Activated CD8-positive, alpha-beta memory T cell treated with anti-CD3 and anti-CD28 coated beads, Interleukin-2, amount 50 U/mL, for 24 hours (primary cell): ENCODE measurements around the gene PGM5.

Experiments
- DNase-seq: peaks from one replicate; pipeline ENCODE4 v3.0.0-alpha.2; 2020; ENCODE audit errors: extremely low read depth

Gene PGM5

DNA sequence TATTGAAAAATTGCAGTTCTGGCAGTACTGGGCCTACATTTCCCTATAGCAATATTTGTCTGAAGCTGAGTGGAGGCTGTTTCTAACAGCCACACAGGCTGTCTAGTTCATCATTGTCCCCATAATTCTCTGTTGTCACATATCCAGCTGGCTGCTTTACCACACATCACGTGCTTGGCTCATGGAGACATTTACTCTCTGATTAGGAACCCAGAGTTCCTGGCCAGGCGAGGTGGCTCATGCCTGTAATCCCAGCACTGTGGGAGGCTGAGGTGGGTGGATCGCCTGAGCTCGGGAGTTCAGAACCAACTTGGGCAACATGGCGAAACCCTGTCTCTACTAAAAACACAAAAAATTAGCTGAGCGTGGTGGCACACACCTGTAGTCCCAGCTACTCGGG, 81.4 kb downstream of the PGM5 start:
- DNase-seq, result no peak

DNA sequence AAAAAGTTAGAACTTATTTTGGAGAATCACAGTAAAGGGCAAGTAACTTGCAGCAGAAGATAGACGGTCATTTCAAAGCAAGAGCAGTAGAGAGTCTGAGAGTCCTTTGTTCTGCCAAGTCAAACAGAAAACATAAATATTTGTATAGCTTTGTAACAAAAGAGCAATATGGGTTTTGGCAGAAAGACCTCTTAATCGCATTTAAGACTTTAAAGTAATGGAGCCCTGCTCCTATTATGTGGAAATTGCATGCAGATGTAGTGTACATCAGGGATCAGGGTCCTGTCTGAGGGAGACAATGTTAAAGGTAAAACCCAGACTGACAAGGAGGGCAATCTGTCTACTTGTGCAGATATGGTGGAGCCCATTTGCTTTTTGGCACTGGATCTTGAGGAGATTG, 87.2 kb downstream of the PGM5 start:
- no peak for DNase-seq

DNA sequence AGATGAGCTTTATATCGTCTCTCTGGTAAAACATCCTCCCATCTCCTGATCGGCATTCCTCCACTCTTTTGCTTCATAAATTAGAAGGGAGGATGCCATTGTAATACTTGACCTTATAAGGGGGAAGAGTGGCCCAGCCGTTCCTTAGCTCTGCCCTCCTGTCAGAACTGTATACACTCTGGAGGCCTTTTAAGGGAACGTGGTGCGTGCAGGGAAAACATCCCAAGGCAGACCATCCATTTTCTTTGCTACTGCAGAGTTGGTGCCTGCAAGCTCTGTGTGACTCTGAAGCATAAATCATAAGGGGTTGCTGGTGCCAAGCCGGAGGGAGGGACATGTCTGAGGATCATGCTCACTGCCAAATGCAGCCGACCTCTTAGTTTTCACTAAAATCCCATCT, 90.4 kb downstream of the PGM5 start:
- no peak for DNase-seq

DNA sequence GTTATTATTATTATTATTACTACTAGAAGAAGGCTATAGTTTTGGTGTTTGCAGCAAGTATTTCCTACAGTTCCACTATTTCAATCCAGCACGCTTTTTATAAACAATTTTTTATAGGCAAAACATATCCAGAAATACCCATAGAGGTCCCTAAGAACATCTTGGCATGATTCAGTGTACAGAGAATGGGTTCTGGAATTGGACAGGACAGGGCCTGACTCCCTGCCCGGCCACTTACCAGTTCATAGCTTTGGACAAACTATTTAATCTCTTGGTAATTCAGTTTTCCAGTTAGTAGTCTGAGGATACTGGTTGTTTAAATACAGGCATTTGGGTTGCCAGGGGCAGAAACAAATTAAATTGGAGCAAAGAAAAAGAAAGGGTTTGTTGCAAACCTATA, 91.2 kb downstream of the PGM5 start:
- DNase-seq, result no peak

DNA sequence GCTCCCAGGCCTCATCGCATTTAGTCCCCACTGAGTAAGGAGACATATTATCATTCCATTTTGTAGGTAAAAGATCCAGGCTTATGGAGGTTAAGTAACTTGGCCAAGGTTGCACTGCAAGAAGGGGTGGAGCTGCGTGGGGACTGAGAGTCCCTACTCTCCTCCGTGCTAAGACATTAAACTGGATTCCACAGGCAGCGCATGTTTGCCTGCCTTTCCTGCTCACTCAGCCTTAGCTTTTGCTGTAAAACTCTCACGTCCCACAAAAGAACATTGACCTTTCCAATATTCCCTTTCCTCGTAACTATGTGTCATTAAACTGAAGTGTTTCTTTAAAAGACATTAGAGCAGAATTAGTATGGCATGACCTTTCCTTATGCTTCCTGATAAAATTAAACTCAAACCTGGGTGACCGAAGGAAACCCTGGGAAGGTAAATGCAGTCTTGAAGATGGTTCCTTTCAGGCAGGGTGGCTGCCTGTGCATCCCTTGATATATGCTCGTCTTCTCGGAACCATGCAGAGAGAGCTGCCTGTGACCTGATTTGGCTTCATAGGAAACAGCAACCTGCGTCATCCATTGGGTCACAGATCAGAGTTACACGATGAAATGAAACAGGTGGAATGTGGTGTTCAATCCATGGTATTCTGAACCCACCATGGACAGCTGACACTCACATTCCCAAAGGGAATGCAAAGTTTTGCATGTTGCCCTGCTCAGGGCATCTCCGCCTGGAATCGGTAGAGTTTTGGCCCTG, 98.3 kb downstream of the PGM5 start:
- DNase-seq, result no peak

DNA sequence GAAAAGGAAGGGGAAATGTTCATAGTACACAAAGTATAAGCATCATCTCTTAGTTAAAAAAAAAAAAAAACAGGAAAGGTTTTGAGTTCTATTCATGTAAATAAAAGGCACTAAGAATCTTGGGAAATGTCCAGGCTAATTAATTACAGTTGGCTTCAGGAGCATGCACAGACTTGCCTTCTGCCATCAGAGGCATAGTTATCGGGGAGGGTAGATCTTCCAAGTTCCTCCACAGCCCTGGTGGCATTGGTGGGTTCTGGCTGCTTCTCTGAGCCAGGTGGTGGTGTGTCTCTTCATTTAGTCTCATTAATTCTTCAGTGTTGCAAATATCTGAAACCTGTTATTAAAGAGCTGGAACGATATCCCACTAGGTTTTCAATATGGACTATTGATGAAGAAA, 99.0 kb downstream of the PGM5 start:
- DNase-seq, result no peak

DNA sequence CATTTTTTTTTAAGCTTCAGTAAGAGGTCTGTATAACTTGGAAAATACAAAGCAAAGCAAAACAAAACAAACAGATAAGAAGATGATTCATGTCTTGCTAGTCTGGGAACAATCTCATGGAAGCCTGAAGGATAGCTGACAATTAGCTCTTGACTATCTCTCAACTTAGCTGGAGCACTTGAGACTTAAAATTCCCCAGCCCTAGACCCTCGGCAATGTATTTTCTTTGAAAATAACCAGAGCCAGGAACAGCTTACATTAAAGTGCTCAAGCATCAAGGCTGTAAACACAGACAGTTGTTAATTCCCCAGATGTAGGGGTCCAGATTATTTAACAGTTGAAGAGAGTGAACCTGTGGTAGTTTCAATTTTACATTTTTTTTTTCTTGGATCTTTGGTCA, 101.4 kb downstream of the PGM5 start:
- DNase-seq, result no peak

DNA sequence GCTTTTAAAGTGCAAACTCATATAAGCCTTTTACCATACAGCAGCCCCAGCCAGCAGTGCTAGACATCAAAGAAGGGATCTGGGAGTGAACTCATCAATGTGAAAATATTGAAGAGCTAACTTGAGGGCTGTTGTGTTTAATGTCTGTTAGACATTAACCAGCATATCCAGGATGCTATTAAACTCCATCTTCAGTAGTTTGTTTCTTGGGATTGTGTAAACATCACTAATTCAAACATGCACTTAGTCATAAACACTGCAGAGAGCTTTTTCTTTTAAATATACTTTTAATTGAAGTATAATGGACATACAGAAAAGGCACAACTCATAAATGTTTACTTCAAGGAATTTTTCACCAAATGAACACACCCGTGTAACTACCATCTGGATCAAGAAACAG, 102.5 kb downstream of the PGM5 start:
- DNase-seq, result no peak

DNA sequence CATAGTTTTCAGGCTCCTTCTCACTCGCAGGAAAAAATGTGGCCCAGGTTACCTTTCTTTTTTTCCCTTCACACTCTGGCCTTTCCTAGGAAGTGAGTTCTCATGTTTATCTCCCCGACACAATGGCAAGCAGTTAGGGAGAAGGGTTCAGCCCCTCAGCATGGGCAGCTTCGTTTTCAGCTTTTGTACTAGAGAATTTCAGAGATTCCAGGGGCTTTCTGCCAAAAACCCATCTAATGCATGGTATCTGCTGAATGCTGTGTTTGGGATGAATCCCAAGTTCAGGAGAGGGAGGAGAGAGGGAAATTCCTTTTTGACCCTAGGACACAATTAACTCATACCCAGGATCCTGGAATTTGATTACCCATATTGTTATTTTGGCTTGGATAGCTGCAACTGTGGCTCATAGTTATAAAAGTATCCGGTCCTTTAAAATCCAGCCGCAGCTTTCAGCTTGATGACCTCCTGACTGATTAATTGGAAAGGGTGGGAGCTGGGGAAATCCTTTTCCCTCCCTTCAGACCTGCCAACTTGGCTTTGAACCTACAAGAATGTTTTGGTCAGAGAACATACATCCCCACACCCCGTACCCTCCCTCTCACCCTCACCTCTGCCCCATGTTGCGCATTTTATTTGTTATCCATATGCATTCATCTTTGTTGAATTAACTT, 105.8 kb downstream of the PGM5 start:
- no peak for DNase-seq

GRCh38 chr9:68470067-68470466, 113.7 kb downstream of the PGM5 start:
- no peak for DNase-seq

DNA sequence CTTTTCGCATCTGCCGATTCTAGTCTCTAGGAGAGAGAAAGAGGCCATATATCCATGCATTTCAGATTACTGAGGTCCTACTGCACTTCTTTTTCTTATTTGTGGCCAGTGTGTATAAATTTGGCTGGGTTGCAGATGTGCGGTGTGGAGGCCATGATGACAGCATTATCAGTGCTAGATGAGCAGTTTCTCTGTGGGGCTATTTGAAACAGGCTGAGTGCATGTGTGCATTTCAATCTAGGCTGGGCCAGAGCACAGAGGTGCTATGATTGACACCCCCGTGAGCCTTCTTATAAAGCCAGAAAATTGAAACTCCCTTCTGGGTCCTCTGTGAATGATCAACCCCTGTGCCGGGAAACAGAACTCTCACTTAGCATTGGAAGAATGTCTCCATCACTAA, 114.2 kb downstream of the PGM5 start:
- no peak for DNase-seq

DNA sequence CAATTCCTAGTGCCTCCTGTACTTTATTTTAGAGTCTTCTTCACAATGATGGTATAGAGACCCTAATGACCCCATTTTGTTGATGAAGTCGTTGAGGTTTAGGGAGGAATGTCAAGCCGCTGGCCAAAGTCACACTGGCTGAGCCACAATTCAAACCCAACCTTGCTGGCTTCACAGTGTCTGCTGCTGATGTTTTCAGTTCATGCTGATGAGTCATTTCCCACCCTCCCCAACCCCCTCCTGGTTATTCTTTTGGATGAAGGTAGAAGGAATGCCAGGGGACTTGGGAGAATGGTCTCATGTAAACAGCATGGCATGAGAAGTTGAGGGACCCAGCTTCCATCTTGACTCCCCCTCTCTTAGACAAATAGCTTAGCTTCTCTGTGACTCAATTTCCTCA, 115.7 kb downstream of the PGM5 start:
- DNase-seq, result no peak

DNA sequence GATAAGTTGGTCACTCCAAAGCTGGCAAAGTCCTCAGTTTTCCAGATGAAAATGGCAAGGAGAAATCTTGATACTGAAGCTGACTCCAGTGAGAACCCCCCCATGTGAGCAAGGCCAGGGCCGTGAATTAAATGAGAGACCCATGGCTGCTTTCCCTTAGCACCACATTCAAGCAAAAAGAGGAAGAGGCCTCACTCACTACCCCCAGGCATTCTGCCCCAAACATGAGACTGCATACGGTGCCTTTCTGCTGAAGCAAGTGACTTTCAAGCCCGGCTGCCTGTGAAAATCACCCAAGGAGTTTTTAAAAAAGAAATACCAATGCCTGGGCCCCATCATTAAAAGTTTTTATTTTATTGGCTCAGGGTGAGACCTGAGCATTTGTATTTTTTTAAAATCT, 117.4 kb downstream of the PGM5 start:
- DNase-seq, result no peak

- no peak for DNase-seq
Observed at GRCh38 chr9:68476422-68476821, 120.0 kb downstream of the PGM5 start.

DNA sequence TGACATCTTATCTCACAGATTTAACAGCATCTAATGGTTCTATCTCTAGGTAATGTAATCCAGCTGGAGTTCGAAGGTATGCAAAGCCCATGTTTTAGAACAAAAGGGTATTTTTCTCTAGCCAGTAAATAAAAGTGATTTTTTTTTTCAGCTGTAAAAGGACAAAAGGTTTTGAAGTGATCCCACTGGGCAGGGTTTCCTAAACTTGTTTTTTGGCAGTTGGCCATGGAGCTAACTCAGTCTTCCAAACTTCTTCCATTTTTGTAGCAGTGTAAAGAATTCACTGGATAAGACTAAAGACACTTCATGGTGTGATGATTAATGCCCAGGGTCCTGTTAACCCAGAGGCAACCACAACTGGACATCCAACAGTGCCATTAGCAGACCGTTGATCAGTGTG, 120.4 kb downstream of the PGM5 start:
- no peak for DNase-seq

DNA sequence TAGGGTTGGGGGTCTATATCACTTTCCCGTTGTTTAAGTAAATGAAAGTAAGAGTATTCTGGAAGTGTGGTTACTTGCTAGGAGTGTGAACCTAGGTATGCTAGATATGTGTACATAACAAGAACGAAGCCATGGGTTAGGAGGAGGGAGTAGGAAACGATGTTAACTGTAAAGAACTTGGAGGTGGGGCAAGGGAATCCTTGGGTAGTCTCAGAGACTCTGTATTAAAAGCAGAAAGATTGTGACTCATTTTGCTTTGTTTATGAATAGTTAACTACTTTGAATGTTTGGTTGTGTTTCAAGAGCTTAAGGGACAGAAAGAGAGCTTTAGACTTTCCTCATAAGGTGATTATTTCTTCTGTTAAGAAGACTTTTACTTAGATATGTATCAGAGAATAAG, 124.4 kb downstream of the PGM5 start:
- DNase-seq, result no peak

DNA sequence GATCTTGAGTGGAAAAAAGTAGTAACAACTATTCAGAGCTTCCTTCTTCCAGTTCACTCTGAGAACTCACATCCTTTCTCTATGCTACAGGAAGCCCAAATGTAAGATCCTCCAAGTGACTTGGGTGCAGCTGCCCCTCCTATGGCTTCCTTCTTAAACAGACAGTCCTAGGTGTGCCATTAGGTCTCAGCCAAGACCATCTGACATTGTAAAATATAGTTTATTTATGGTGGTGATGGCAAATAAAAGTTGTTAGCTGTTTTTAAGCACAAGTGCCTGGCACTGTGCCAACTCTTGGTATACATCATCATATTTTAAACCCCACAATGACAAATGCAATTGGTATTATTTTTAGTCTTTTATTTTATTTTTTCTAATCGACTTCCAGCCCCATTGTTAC, 126.1 kb downstream of the PGM5 start:
- no peak for DNase-seq

GRCh38 chr9:68488126-68488525, 131.7 kb downstream of the PGM5 start:
- no peak for DNase-seq

GRCh38 chr9:68489646-68490045, 133.2 kb downstream of the PGM5 start:
- DNase-seq, result no peak

- DNase-seq, result no peak
Observed at GRCh38 chr9:68492806-68493205, 136.4 kb downstream of the PGM5 start.

GRCh38 chr9:68493541-68493940, 137.1 kb downstream of the PGM5 start:
- no peak for DNase-seq

DNA sequence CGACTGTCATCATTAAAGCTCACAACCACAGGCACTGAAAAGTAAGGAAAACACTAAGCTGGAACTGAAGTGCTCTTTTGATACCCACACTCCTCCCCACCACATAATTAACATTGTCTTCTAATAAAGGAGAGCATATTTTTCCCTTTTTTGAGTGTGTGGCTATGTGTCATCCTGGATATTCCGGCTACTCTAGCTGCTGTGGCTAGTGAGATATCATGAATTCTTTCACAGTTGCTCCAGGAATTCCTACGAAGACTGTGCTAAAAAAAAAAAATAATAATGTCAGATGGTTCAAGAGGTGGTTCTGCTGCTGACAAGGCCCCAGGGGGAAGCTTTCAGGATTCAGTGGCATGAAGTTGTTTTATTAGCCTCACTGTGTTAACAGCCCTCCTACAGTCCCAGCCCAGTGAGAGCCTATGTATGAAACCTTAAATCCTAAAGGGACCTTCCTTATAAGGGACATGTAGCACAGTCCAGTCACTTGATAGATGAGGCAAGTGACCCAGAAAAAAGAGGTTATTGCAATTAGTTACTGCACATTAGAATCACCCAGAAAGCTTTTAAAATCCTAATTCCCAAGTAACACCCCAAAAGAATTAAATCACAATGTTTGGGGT, 137.7 kb downstream of the PGM5 start:
- no peak for DNase-seq

DNA sequence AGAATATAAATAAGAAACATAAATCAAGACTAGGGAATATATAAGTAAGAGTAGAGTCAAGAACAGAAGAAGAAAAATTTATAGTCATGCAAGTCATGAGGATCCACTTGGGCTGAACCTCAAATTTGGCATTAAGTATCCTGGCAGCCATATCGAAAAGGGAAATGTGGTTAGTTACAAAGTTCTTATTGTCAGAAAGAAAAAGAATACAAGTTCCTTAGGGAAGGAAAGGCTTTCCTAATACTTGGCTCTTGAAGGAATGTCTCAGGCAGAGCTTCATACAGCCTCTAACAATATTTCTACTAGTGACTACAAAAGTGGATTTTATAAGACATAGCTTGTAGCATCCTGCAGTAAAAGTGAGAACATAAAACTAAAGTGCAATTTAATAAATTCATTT, 138.8 kb downstream of the PGM5 start:
- no peak for DNase-seq
